HG02798 (cell line): ENCODE results near the gene ZNF827.

Experiments used
- ATAC-seq: cut with Tn5 transposase; IDR thresholded peaks from one replicate; pipeline ENCODE4 v1.9.1; 2021; ENCODE audit warnings: mild to moderate bottlenecking; ENCODE audit not compliant: unreplicated experiment, poor library complexity

ZNF827 gene

GRCh38 chr4:145934434-145935047, 4.1 kb downstream of the ZNF827 start:
- no peak for ATAC-seq

- ATAC-seq: no peak
These were observed 5.5 kb downstream of the ZNF827 start for GRCh38 chr4:145933134-145933533.

- ATAC-seq: no peak
These were observed 7.2 kb downstream of the ZNF827 start for GRCh38 chr4:145931403-145931802.

- no peak for ATAC-seq
These were observed 8.0 kb downstream of the ZNF827 start for GRCh38 chr4:145930592-145930991.

- no peak for ATAC-seq
These were observed 9.0 kb downstream of the ZNF827 start for GRCh38 chr4:145929415-145930178.

- ATAC-seq: no peak
These were observed 9.9 kb downstream of the ZNF827 start for GRCh38 chr4:145928748-145929147.

- no peak for ATAC-seq
These were observed 11.6 kb downstream of the ZNF827 start for GRCh38 chr4:145927030-145927429.

GRCh38 chr4:145921231-145921630, 17.4 kb downstream of the ZNF827 start:
- ATAC-seq: no peak

- ATAC-seq: no peak
These were observed 18.4 kb downstream of the ZNF827 start for GRCh38 chr4:145920205-145920604.

GRCh38 chr4:145912376-145912775, 26.2 kb downstream of the ZNF827 start:
- no peak for ATAC-seq

GRCh38 chr4:145909773-145910172, 28.9 kb downstream of the ZNF827 start:
- no peak for ATAC-seq

- no peak for ATAC-seq
These were observed 29.3 kb downstream of the ZNF827 start for GRCh38 chr4:145909281-145909715.

- no peak for ATAC-seq
These were observed 30.8 kb downstream of the ZNF827 start for GRCh38 chr4:145907812-145908211.

- ATAC-seq: no peak
These were observed 31.2 kb downstream of the ZNF827 start for GRCh38 chr4:145907390-145907789.

- no peak for ATAC-seq
These were observed 34.0 kb downstream of the ZNF827 start for GRCh38 chr4:145904413-145905177.

- no peak for ATAC-seq
These were observed 36.1 kb downstream of the ZNF827 start for GRCh38 chr4:145902522-145902921.

GRCh38 chr4:145899886-145900460, 38.6 kb downstream of the ZNF827 start:
- no peak for ATAC-seq

- no peak for ATAC-seq
These were observed 39.6 kb downstream of the ZNF827 start for GRCh38 chr4:145898926-145899531.

- ATAC-seq: no peak
These were observed 40.2 kb downstream of the ZNF827 start for GRCh38 chr4:145898466-145898865.

GRCh38 chr4:145895056-145895455, 43.6 kb downstream of the ZNF827 start:
- ATAC-seq: no peak
